Metanephros (tissue), 2 donors: ENCODE measurements around the gene BCAP31. TPM values are rescaled to one million over a fixed set of nuclear protein-coding genes. Genes with fewer than 3 reads are reported as not detected.

Experiments
- small RNA-seq: library from RNA; depleted of rRNA; stranded (forward); fragments of <200 nt; gene quantifications from one replicate; pipeline ENCODE3, GENCODE V24; 2014; ENCODE audit warnings: low replicate concordance
- total RNA-seq: library from RNA; depleted of rRNA; stranded (reverse); fragments of >200 nt; gene quantifications from one replicate; pipeline ENCODE4 v1.2.3, GENCODE V29; 2014

The BCAP31 gene
- 94.9 TPM for total RNA-seq

DNA sequence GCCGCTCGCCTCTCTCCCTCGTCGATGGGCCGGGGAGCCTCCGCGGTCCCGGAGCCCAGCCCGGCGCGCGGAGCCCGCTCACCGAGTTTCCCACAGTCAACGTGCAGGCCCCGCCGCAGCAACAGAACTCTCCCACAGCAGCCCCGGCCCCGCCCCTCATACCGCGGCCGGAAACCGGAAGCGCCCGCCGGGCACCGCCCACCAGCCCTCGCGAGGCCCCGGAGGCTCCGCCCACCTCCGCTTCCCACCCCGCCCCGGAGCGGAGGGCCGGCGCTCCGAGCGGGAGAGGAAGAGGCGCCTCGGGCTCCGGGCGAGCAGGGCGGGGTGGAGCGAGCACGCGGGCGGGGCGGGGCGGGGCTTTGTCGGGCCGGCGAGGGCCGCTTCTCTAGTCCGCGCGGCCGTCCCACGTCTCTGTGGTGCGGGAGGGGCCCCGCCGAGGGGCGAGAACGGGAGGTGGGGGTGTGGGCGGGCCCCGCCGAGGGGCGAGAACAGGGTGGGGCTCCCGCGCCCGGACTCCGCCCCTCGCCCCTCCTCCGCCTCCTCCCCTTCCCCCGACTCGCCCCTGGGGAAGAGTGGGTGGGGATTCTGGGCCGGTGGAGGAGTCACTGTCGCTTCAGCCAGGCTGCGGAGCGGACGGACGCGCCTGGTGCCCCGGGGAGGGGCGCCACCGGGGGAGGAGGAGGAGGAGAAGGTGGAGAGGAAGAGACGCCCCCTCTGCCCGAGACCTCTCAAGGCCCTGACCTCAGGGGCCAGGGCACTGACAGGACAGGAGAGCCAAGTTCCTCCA is at the start of gene BCAP31, which contains the start of gene ABCD1:
Gene BCAP31, minus strand, starts transcription at position 136 of the 787 bp plus-strand sequence. CDS start 1,143 bp downstream, outside the sequence.
Gene ABCD1, plus strand, starts transcription at position 605 of the 787 bp plus-strand sequence. CDS start 411 bp downstream, outside the sequence.

DNA sequence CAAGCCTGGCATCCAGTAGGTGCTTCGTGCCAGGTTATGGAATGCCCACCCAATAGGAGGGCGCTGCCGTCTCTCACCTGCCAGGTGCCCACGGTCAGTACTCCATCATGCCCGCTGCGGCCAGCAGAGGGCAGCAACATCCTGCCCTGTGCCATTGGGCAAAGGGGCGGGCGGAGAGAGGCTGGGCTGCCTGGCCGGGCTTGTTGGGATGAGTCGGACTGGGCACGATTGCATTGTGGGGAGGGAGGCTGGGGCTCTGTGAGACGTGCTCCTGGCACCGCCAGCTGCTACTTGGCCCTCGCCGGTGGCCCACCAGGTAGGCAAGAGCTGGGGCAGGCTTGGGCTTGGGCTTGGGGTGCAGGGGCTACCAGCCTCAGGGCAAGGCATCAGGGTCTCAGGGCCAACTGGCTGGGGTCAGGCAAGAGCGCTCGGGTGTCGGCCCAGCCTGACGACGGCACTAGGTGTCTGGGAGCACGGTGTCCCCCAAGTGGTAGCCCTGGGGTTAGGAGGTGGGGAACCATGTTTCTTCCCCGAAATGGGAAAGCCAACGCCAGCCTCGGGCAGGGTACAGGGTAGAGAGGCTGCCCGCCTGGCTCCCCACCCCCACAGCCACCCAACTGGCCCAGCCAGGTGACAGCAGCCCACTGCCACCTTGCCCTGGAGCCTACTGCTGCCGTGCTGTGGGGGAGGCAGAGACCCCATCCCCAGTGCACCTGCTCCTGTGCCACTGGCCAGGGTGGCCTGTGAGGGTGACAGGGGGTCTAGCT is 40.0 kb upstream of the BCAP31 start, which contains the start of gene PLXNB3:
Gene PLXNB3, plus strand, starts transcription at position 261 of the 767 bp plus-strand sequence. CDS start 1,287 bp downstream, outside the sequence.

DNA sequence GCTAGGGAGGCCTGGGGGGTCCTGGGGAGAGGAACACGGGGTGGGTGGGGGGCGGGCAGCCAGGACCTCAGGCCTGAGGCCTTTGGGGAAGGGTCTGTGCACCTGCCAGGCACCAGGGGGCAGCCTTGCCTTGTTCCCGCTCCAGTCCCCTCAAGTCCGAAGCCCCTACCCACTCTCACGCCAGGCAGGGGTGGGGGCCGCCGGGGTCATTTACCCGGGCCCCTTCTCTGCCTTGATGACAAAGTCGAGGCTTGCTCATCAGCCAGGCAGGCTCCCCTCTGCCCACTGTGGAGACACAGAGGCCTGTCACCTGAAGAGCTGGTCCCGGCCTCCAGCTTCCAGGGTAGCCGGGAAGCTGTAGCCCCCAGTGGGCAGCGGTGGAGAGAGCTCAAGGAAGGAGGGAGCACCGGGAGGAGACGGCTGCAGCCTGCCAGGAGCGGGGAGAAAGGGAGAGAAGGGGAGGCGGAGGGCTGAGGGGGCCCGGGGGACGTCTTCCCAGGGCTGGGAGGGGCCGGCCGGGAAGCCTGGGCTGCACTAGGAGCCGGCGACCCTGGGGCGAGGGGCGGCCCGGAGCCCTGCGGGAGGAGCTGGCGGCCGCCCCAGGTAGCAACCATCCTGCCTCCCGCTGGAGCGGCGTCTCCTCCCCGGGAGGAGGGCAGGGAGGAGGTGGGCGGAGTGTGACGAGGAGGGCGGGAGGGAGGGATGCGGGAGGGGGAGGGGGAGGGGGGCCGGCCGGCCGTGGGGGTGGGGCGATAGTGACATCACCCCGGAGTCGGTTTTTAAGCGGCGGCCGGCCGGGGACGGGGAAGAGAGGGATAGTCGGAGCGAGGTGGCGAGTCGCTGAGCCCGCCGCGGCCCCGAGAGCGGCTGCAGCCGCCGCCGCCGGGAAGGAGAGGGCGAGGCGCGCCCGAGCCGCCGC is 36.8 kb downstream of the BCAP31 start, which contains the start of gene SLC6A8:
Gene SLC6A8, plus strand, starts transcription at position 806 of the 919 bp plus-strand sequence. CDS start 649 bp downstream, outside the sequence.

DNA sequence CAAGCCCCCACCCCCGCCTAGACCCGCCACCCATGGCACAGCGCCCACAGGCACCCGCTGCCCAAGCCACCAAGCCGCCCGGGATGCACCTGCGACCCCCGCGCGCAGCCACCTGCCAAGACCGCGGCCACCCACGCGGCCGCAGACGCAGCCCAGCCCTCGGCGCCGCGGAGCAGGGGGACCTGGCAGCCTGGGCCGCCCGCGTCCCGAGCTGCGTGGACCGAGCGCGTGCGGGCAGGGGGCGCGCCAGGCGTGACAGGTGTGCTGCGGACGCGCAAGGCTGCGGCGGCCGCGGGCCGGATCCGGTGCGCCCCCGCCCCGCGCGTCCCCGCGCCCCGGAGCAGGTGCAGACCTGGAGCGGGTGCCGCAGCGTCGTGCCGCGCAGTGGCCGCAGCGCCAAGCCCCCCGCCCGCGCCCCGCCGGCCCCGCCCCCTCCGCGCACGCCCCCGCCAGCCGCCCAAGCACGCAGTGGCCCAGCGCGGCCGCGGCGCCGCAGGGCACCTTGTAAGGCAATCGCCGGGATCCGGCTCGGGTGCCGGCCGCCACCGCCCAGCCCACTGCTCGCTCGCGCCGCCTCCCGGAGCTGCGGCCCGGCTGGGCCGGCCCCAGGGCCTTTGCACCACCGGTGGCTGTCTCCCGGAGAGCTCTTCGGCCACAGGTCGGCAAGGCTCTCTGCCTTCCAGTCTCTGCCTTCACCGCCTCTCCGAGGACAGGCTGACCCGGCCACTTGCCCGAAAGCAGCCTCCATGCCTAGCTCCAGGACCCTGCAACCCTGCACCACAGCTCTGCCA is 50.6 kb downstream of the BCAP31 start, which contains the start of gene PNCK:
Gene PNCK, minus strand, starts transcription at position 386 of the 791 bp plus-strand sequence. CDS start 737 bp downstream, outside the sequence.

Small RNA genes within 50 kb of the gene (small RNA-seq; reads per million reads assigned to genes)
- gene RN7SL687P, result not detected

Other genes with a start within 250 kb of the BCAP31 start
- 79.5 TPM for gene BGN, start 229.4 kb downstream of the BCAP31 start, total RNA-seq
- gene ATP2B3, start 206.7 kb downstream of the BCAP31 start, total RNA-seq, result 0.12 TPM
- 17.0 TPM for gene CCNQ, start 125.2 kb downstream of the BCAP31 start, total RNA-seq
- gene DUSP9, start 77.2 kb downstream of the BCAP31 start, total RNA-seq, result 72.7 TPM
- gene PNCK, start 50.6 kb downstream of the BCAP31 start, total RNA-seq, result 6.5 TPM
- 40.9 TPM for gene SLC6A8, start 36.5 kb downstream of the BCAP31 start, total RNA-seq
- gene ABCD1, start 469 bp upstream of the BCAP31 start, total RNA-seq, result 10.8 TPM
- 2.5 TPM for gene PLXNB3, start 39.9 kb upstream of the BCAP31 start, total RNA-seq
- 15.1 TPM for gene SRPK3, start 56.7 kb upstream of the BCAP31 start, total RNA-seq
- gene IDH3G, start 70.0 kb upstream of the BCAP31 start, total RNA-seq, result 70.3 TPM
- 91.8 TPM for gene SSR4, start 70.3 kb upstream of the BCAP31 start, total RNA-seq
- 10.6 TPM for gene PDZD4, start 106.2 kb upstream of the BCAP31 start, total RNA-seq
- 38.7 TPM for gene L1CAM, start 161.8 kb upstream of the BCAP31 start, total RNA-seq
- gene AVPR2, start 180.3 kb upstream of the BCAP31 start, total RNA-seq, result 4.1 TPM
- 54.8 TPM for gene ARHGAP4, start 201.9 kb upstream of the BCAP31 start, total RNA-seq
- gene NAA10, start 210.7 kb upstream of the BCAP31 start, total RNA-seq, result 47.4 TPM
- gene RENBP, start 220.3 kb upstream of the BCAP31 start, total RNA-seq, result 13.3 TPM
- gene HCFC1, start 247.4 kb upstream of the BCAP31 start, total RNA-seq, result 56.3 TPM
- gene TMEM187, start 248.4 kb upstream of the BCAP31 start, total RNA-seq, result 4.3 TPM